H1 (cell line): Measurements from ENCODE around the gene AGBL1. TPM values are rescaled to one million over a fixed set of nuclear protein-coding genes. Genes with fewer than 3 reads are reported as not detected.

Experiments used
- CTCF ChIA-PET: fragments of 300-600 bp; sonication (Branson Sonifier 250); formaldehyde crosslinking; loops from one replicate; lab custom pipeline; 2021; ENCODE audit not compliant: partially characterized antibody; lab: Charles Lee
- POLR2A ChIA-PET: fragments of 300-600 bp; sonication (Branson Sonifier 250); formaldehyde crosslinking; loops from one replicate; lab custom pipeline; 2021; ENCODE audit warnings: inconsistent platforms; ENCODE audit not compliant: partially characterized antibody; lab: Charles Lee
- DNase-seq, 2 experiments: peaks; one replicate each; pipeline versions ENCODE4 v3.0.0 to v3.0.0-alpha.2; 2010 to 2022; ENCODE audit warnings: low spot score in 2 of 2, low read depth in 1 of 2, mixed read lengths in 1 of 2
- FAIRE-seq: peaks from 2 replicates; lab custom pipeline; 2011; peaks lifted over from hg19 to GRCh38; lab: Jason Lieb, UNC
- H2AFZ ChIP-seq: 2 replicates; pipeline ENCODE4 v1.8.1; 2012; ENCODE audit warnings: low read length, inconsistent platforms
- H2AK5ac ChIP-seq: 2 replicates; pipeline ENCODE4 v1.6.1; 2013; ENCODE audit warnings: low read depth, low read length
- H2BK120ac ChIP-seq: replicated peaks from 2 replicates; pipeline ENCODE3; 2013; ENCODE audit warnings: low read depth, low read length, inconsistent platforms
- H2BK12ac ChIP-seq: 2 replicates; pipeline ENCODE4 v1.6.1; 2013; ENCODE audit warnings: low read depth, low read length
- H2BK15ac ChIP-seq: 2 replicates; pipeline ENCODE4 v1.6.1; 2013; ENCODE audit warnings: low read length
- H2BK20ac ChIP-seq: 2 replicates; pipeline ENCODE4 v1.6.1; 2013; ENCODE audit warnings: low read length
- H2BK5ac ChIP-seq: 2 replicates; pipeline ENCODE4 v1.6.1; 2013; ENCODE audit warnings: low read depth, low read length
- H3K14ac ChIP-seq: 2 replicates; pipeline ENCODE4 v1.6.1; 2013; ENCODE audit warnings: inconsistent platforms; ENCODE audit not compliant: insufficient read length
- H3K18ac ChIP-seq: 2 replicates; pipeline ENCODE4 v1.6.1; 2013; ENCODE audit warnings: low read length; ENCODE audit errors: extremely low read depth
- H3K23ac ChIP-seq: 2 replicates; pipeline ENCODE4 v1.6.1; 2013; ENCODE audit warnings: inconsistent platforms; ENCODE audit not compliant: insufficient read length
- H3K23me2 ChIP-seq: 2 replicates; pipeline ENCODE4 v1.6.1; 2013; ENCODE audit warnings: low read depth, low read length
- H3K27ac ChIP-seq: 2 replicates; pipeline ENCODE4 v1.6.1; 2011; ENCODE audit warnings: low read depth, low read length, inconsistent platforms
- H3K27me3 ChIP-seq, 4 experiments: replicated peaks in 1 of 4; 1 replicate in 1 of 4; 2 replicates in 3 of 4; pipeline versions ENCODE4 v1.6.1 to v1.8.1; 2011 to 2013; ENCODE audit warnings: low read length in 3 of 4, mild to moderate bottlenecking in 3 of 4, inconsistent platforms in 2 of 4, mixed read lengths in 2 of 4, moderate library complexity in 1 of 4; ENCODE audit not compliant: control insufficient read depth in 3 of 4, insufficient read depth in 3 of 4; ENCODE audit errors: extremely low read depth in 1 of 4
- H3K36me3 ChIP-seq, 4 experiments: 2 replicates each; pipeline versions ENCODE4 v1.6.1 to v1.8.1; 2011 to 2013; ENCODE audit warnings: mild to moderate bottlenecking in 4 of 4, low read length in 3 of 4, moderate library complexity in 2 of 4, control low read depth in 1 of 4, inconsistent platforms in 1 of 4; ENCODE audit not compliant: insufficient read depth in 4 of 4, control insufficient read depth in 2 of 4
- H3K4ac ChIP-seq: replicated peaks from 2 replicates; pipeline ENCODE3; 2013; ENCODE audit warnings: low read length, low read depth, mixed read lengths, inconsistent platforms; ENCODE audit not compliant: insufficient read length
- H3K4me1 ChIP-seq, 4 experiments: replicated peaks in 1 of 4; 1 replicate in 1 of 4; 2 replicates in 3 of 4; pipeline versions ENCODE4 v1.6.1 to v1.8.1; 2011 to 2013; ENCODE audit warnings: low read length in 3 of 4, inconsistent platforms in 2 of 4, mixed read lengths in 1 of 4; ENCODE audit not compliant: insufficient read depth in 4 of 4, control insufficient read depth in 3 of 4
- H3K4me2 ChIP-seq, 2 experiments: 2 replicates each; pipeline versions ENCODE4 v1.6.1 to v1.8.1; 2011 to 2013; ENCODE audit warnings: low read depth in 2 of 2, low read length in 2 of 2, control low read depth in 1 of 2, inconsistent platforms in 1 of 2, mild to moderate bottlenecking in 1 of 2; ENCODE audit not compliant: insufficient read depth in 1 of 2
- H3K4me3 ChIP-seq, 4 experiments: fragments of 200-600, 300-600 bp in 1 of 4; sonication (generic), shearing (Covaris generic), sonication (Bioruptor Twin) in 1 of 4; 2 replicates each; pipeline versions ENCODE4 v1.5.1 to v1.8.1; 2011 to 2016; ENCODE audit warnings: low read length in 4 of 4, low read depth in 3 of 4, control low read depth in 2 of 4, inconsistent platforms in 2 of 4, mild to moderate bottlenecking in 2 of 4, mixed read lengths in 1 of 4, moderate library complexity in 1 of 4; ENCODE audit not compliant: insufficient read depth in 2 of 4; ENCODE audit errors: extremely low read depth in 1 of 4
- H3K56ac ChIP-seq: replicated peaks from 2 replicates; pipeline ENCODE3; 2013; ENCODE audit warnings: low read depth, mild to moderate bottlenecking, mixed read lengths, low read length, inconsistent platforms; ENCODE audit not compliant: insufficient read length
- H3K79me1 ChIP-seq: 2 replicates; pipeline ENCODE4 v1.6.1; 2013; ENCODE audit warnings: low read depth, low read length, control low read depth
- H3K79me2 ChIP-seq, 2 experiments: 2 replicates each; pipeline versions ENCODE4 v1.6.1 to v1.8.1; 2012 to 2013; ENCODE audit warnings: low read length in 2 of 2, mild to moderate bottlenecking in 2 of 2, inconsistent platforms in 1 of 2; ENCODE audit not compliant: insufficient read depth in 2 of 2, control insufficient read depth in 1 of 2
- H3K9ac ChIP-seq, 4 experiments: replicated peaks in 1 of 4; 1 replicate in 1 of 4; 2 replicates in 3 of 4; pipeline versions ENCODE4 v1.6.1 to v1.8.1; 2011 to 2013; ENCODE audit warnings: low read depth in 3 of 4, low read length in 3 of 4, control low read depth in 2 of 4, mild to moderate bottlenecking in 2 of 4, moderate library complexity in 2 of 4, inconsistent platforms in 1 of 4; ENCODE audit errors: extremely low read depth in 1 of 4
- H3K9me3 ChIP-seq, 2 experiments: 2 replicates each; pipeline versions ENCODE4 v1.6.1 to v1.8.1; 2012 to 2013; ENCODE audit warnings: mild to moderate bottlenecking in 2 of 2, moderate library complexity in 2 of 2, control low read depth in 1 of 2, inconsistent platforms in 1 of 2, low read depth in 1 of 2, low read length in 1 of 2, mixed read lengths in 1 of 2; ENCODE audit not compliant: insufficient read depth in 2 of 2
- H4K20me1 ChIP-seq, 2 experiments: replicated peaks in 1 of 2; 2 replicates each; pipeline versions ENCODE3 to v1.8.1; 2011 to 2013; ENCODE audit warnings: inconsistent platforms in 2 of 2, low read length in 2 of 2, mild to moderate bottlenecking in 1 of 2; ENCODE audit not compliant: insufficient read depth in 2 of 2, control insufficient read depth in 1 of 2
- H4K5ac ChIP-seq: 2 replicates; pipeline ENCODE4 v1.6.1; 2013; ENCODE audit warnings: low read length, low read depth, mixed read lengths, inconsistent platforms; ENCODE audit not compliant: insufficient read length
- H4K8ac ChIP-seq: 2 replicates; pipeline ENCODE4 v1.8.0; 2013; ENCODE audit warnings: mild to moderate bottlenecking, moderate library complexity, low read length, inconsistent platforms; ENCODE audit not compliant: insufficient read depth; ENCODE audit errors: extremely low read depth
- H4K91ac ChIP-seq: replicated peaks from 2 replicates; pipeline ENCODE3; 2013; ENCODE audit warnings: low read length, mixed read lengths, inconsistent platforms; ENCODE audit not compliant: insufficient read length
- BACH1 ChIP-seq: IDR thresholded peaks from 2 replicates; pipeline ENCODE4 v1.6.1; 2012; ENCODE audit warnings: low read length, improper control_type of control experiment
- CBX8 ChIP-seq: fragments of 300-800, 300-1000 bp; sonication (generic); IDR thresholded peaks from 2 replicates; pipeline ENCODE4 v1.7.1; 2016; ENCODE audit warnings: low read depth, low read length, borderline replicate concordance
- CHD1 ChIP-seq: IDR thresholded peaks from 2 replicates; pipeline ENCODE4 v1.6.1; 2012; ENCODE audit warnings: low read depth, low read length, improper control_type of control experiment
- GABPA ChIP-seq: IDR thresholded peaks from 2 replicates; pipeline ENCODE4 v1.6.1; 2011; ENCODE audit warnings: mild to moderate bottlenecking, low read length, moderate library complexity, borderline replicate concordance; ENCODE audit not compliant: insufficient read depth
- GTF2F1 ChIP-seq: IDR thresholded peaks from 2 replicates; pipeline ENCODE4 v1.6.1; 2012; ENCODE audit warnings: low read depth, low read length, improper control_type of control experiment, borderline replicate concordance
- JUN ChIP-seq: IDR thresholded peaks from 2 replicates; pipeline ENCODE4 v1.6.1; 2011; ENCODE audit warnings: low read depth, mild to moderate bottlenecking, improper control_type of control experiment, low read length
- JUND ChIP-seq: IDR thresholded peaks from 2 replicates; pipeline ENCODE4 v1.6.1; 2011; ENCODE audit warnings: mild to moderate bottlenecking, improper control_type of control experiment, low read length
- POLR2A ChIP-seq, 2 experiments: IDR thresholded peaks; 1 replicate in 1 of 2; 2 replicates in 1 of 2; pipeline ENCODE4 v1.6.1; 2011; ENCODE audit warnings: low read depth in 2 of 2, low read length in 2 of 2, mild to moderate bottlenecking in 2 of 2; ENCODE audit errors: control extremely low read depth in 1 of 2
- POLR2AphosphoS5 ChIP-seq: IDR thresholded peaks from 2 replicates; pipeline ENCODE4 v1.6.1; 2011; ENCODE audit warnings: low read depth, low read length
- SP4 ChIP-seq: IDR thresholded peaks from 2 replicates; pipeline ENCODE4 v1.6.1; 2012; ENCODE audit warnings: low read length, inconsistent platforms
- TBP ChIP-seq: IDR thresholded peaks from 2 replicates; pipeline ENCODE4 v1.6.1; 2011; ENCODE audit warnings: low read depth, low read length, improper control_type of control experiment
- WGBS, 2 experiments: shearing (Covaris generic) in 1 of 2; methylation state at CpG; one replicate each; pipeline versions ENCODE4 v1.1.6 to v1.1.7; 2013 to 2015; ENCODE audit warnings: low lambda C conversion rate in 2 of 2, mixed read lengths in 2 of 2, inconsistent platforms in 1 of 2, low coverage in 1 of 2, missing lambda C conversion rate in 1 of 2; ENCODE audit not compliant: insufficient replicate concordance in 2 of 2, insufficient coverage in 1 of 2, insufficient read length in 1 of 2; ENCODE audit errors: extremely low coverage in 1 of 2, missing lambda C conversion rate in 1 of 2; 5-methylcytosine and 5-hydroxymethylcytosine counted together
- polyA plus RNA-seq, 7 experiments: library from polyadenylated mRNA; depleted of rRNA in 3 of 7; stranded (reverse) in 5 of 7; unstranded in 2 of 7; fragments of >200 nt in 5 of 7; fragments of 200-250 nt in 2 of 7; gene quantifications; 1 replicate in 5 of 7; 2 replicates in 1 of 7; 4 replicates in 1 of 7; pipeline versions ENCODE4 v1.2.1 to v1.2.3, GENCODE V29; 2011 to 2013; ENCODE audit warnings: missing spikeins in 2 of 7, mixed read lengths in 2 of 7
- total RNA-seq: library from RNA; stranded (reverse); fragmentation: NEBNext Ultra II Directional; extraction: Animal tissue kit (Norgen Biotek cat#: 25700); gene quantifications from 2 replicates; pipeline ENCODE4 v1.2.1, GENCODE V29; 2021
- TF ChIP-seq, protein P1 (sequence below): IDR thresholded peaks from 2 replicates; pipeline ENCODE4 v1.6.1; 2011; ENCODE audit warnings: low read depth, mild to moderate bottlenecking, low read length; ENCODE audit not compliant: insufficient read depth

AGBL1 gene
- total and polyA plus RNA-seq, 2 of the 8 experiments (the other 6 are each of a cell fraction or from before 2014, with no cell fraction given), result not detected

GRCh38 chr15:86540840-86541467, 461.3 kb downstream of the AGBL1 start:
- Histone ChIP-seq H3K79me2 (no peaks in the 10 kb centered on the region), H3K36me3 (no peaks in the 10 kb centered on the region), H3K27me3 (no peaks in the 10 kb centered on the region), H3K4ac (no peak overlapping the region), H4K20me1 (no peaks in the 10 kb centered on the region), H4K8ac (no peak overlapping the region), H2AK5ac (no peak overlapping the region), H3K4me3 (no peak overlapping the region), H2BK120ac (no peak overlapping the region), H4K91ac (no peak overlapping the region), H2BK12ac (no peak overlapping the region), H3K23ac (no peak overlapping the region), H3K4me2 (no peak overlapping the region), H2BK20ac (no peak overlapping the region), H3K4me1 (no peaks in the 10 kb centered on the region), H3K9me3 (no peaks in the 10 kb centered on the region), H4K5ac (no peak overlapping the region), H2BK5ac (no peak overlapping the region), H3K79me1 (no peaks in the 10 kb centered on the region), H2BK15ac (no peak overlapping the region), H3K23me2 (no peaks in the 10 kb centered on the region), H3K18ac (no peak overlapping the region), H3K27ac (no peak overlapping the region), H3K9ac (no peak overlapping the region), H3K14ac (no peak overlapping the region), H3K56ac (no peak overlapping the region), H2AFZ (no peak overlapping the region)
- CTCF ChIA-PET, result interaction anchor here (0.5 to 1.9 kb wide), 4 partner anchors 15 to 34 kb away, joined by 3 to 6 read pairs (median 4); no protein-coding TSS in a partner anchor
- DNase-seq, result no peak
- WGBS, 2 experiments, result 83% methylated on average over 4 of the region's 4 CpGs; no CpG with 5 or more reads in 1 of the 2 experiments
- FAIRE-seq, result no peak
- POLR2A ChIA-PET, result no interaction called here
- TF ChIP-seq GTF2F1 (no peak), POLR2AphosphoS5 (no peak), JUN (no peak), CHD1 (no peak), TBP (no peak), BACH1 (no peak), GABPA (no peak), SP4 (no peak), JUND (no peak), CBX8 (no peak), POLR2A (IDR thresholded peaks at IDR 0.05; ENCODE audit: control extremely low read depth in 1 of 2, low read depth in 2 of 2, low read length in 2 of 2) (no peak)
- TF ChIP-seq, protein P1, sequence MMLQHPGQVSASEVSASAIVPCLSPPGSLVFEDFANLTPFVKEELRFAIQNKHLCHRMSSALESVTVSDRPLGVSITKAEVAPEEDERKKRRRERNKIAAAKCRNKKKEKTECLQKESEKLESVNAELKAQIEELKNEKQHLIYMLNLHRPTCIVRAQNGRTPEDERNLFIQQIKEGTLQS, result no peak
